Panc1 (cell line): ENCODE results near the gene STMN1. TPM values are rescaled to one million over a fixed set of nuclear protein-coding genes. Genes with fewer than 3 reads are reported as not detected.

ENCODE experiments used
- ATAC-seq: fragments of 200-7000 bp; cut with Tn5 transposase; 2 replicates; pipeline ENCODE4 v1.9.1; 2020; ENCODE audit warnings: mild to moderate bottlenecking, moderate library complexity
- BruUV-seq: library from RNA; stranded (reverse); fragments of 400-500 nt; replicated peaks from 2 replicates; lab custom pipeline; 2021; lab: Mats Ljungman, UMichigan
- CTCF ChIA-PET: fragments of 300-600 bp; sonication (Branson Sonifier 250); formaldehyde crosslinking; loops from one replicate; lab custom pipeline; 2022; ENCODE audit warnings: antibody characterized with exemption; lab: Charles Lee
- POLR2A ChIA-PET: fragments of 300-600 bp; sonication (Branson Sonifier 250); formaldehyde crosslinking; loops from one replicate; lab custom pipeline; 2022; ENCODE audit warnings: antibody characterized with exemption; lab: Charles Lee
- DNase-seq: peaks from one replicate; pipeline ENCODE4 v3.0.0-alpha.2; 2010; ENCODE audit warnings: low read depth, low spot score
- H3K27ac ChIP-seq: 2 replicates; pipeline ENCODE4 v1.5.1; 2011; ENCODE audit warnings: mild to moderate bottlenecking, low read length, inconsistent platforms
- H3K27me3 ChIP-seq: fragments of 200-500 bp; sonication (Bioruptor generic); 2 replicates; pipeline ENCODE4 v1.6.0; 2014; ENCODE audit warnings: low read length, inconsistent platforms; ENCODE audit not compliant: control insufficient read depth, insufficient read depth
- H3K36me3 ChIP-seq: fragments of 200-500 bp; sonication (Bioruptor generic); 2 replicates; pipeline ENCODE4 v1.5.1; 2014; ENCODE audit warnings: inconsistent platforms, mild to moderate bottlenecking, low read length, moderate library complexity; ENCODE audit not compliant: control insufficient read depth, insufficient read depth
- H3K4me1 ChIP-seq: 2 replicates; pipeline ENCODE4 v1.5.1; 2011; ENCODE audit warnings: inconsistent platforms, mild to moderate bottlenecking, low read length, moderate library complexity; ENCODE audit not compliant: control insufficient read depth, insufficient read depth
- H3K4me3 ChIP-seq, 2 experiments: 2 replicates each; pipeline ENCODE4 v1.5.1; 2011 to 2012; ENCODE audit warnings: low read depth in 2 of 2, low read length in 2 of 2, mild to moderate bottlenecking in 2 of 2, inconsistent platforms in 1 of 2, moderate library complexity in 1 of 2
- H3K9me3 ChIP-seq: fragments of 200-500 bp; sonication (Bioruptor generic); 2 replicates; pipeline ENCODE4 v1.5.1; 2014; ENCODE audit warnings: low read depth, mild to moderate bottlenecking, inconsistent platforms, low read length, moderate library complexity; ENCODE audit not compliant: control insufficient read depth, insufficient read depth
- CTCF ChIP-seq: fragments of 450-650 bp; IDR thresholded peaks from 2 replicates; pipeline ENCODE4 v1.5.1; 2017; ENCODE audit warnings: mild to moderate bottlenecking
- POLR2AphosphoS5 ChIP-seq: IDR thresholded peaks from 2 replicates; pipeline ENCODE4 v1.6.1; 2012; ENCODE audit warnings: mild to moderate bottlenecking, low read depth, low read length, moderate library complexity
- REST ChIP-seq, 2 experiments: IDR thresholded peaks; 2 replicates each; pipeline ENCODE4 v1.6.1; 2011 to 2012; ENCODE audit warnings: low read depth in 2 of 2, control low read depth in 1 of 2, low read length in 1 of 2, mild to moderate bottlenecking in 1 of 2, moderate library complexity in 1 of 2; ENCODE audit not compliant: insufficient read depth in 1 of 2
- SIN3A ChIP-seq: IDR thresholded peaks from 2 replicates; pipeline ENCODE4 v1.6.1; 2012; ENCODE audit warnings: low read depth, mild to moderate bottlenecking, low read length, moderate library complexity, borderline replicate concordance; ENCODE audit not compliant: insufficient read depth
- TCF7L2 ChIP-seq: IDR thresholded peaks from 2 replicates; pipeline ENCODE4 v1.6.1; 2011; ENCODE audit warnings: mild to moderate bottlenecking, low read depth, low read length, inconsistent platforms
- in situ Hi-C: cut with HindIII; loops from 2 replicates; pipeline ENCODE4 v1.10.0; 2016; ENCODE audit warnings: low sequenced_read_pairs, low pct_unique_long_range_greater_than_20kb
- intact Hi-C: fragments of 100-400 bp; cut with micrococcal nuclease; formaldehyde crosslinking; loops from one replicate; pipeline ENCODE4 v1.10.0; 2022; ENCODE audit not compliant: unreplicated experiment
- microRNA-seq: library from miRNA; unstranded; fragments of <30 nt; microRNA quantifications from one replicate; pipeline ENCODE4 v1.1.0, GENCODE V29; 2020; ENCODE audit not compliant: unreplicated experiment
- total RNA-seq: library from RNA; stranded (reverse); gene quantifications from one replicate; pipeline ENCODE4 v1.2.1, GENCODE V29; 2021; ENCODE audit not compliant: unreplicated experiment

The STMN1 gene
- total RNA-seq, 1 experiment from 2014 or later, result 316 TPM

- in situ Hi-C loops (no loop called here), intact Hi-C loops (no loop called here)
- ATAC-seq (no peak), DNase-seq (no peak)
- POLR2A ChIA-PET, result no interaction called here
- BruUV-seq, result no TSS peak
- Histone ChIP-seq H3K27me3 (no peaks in the 10 kb centered on the region), H3K27ac (no peak overlapping the region), H3K9me3 (no peaks in the 10 kb centered on the region), H3K4me3 (no peak overlapping the region), H3K4me1 (peaks cover 5% of the 10 kb centered on the region; the same call in 1 of the 2 replicates), H3K36me3 (no peaks in the 10 kb centered on the region; the same call in 1 of the 2 replicates)
- CTCF ChIA-PET, result interaction anchor here (0.6 kb wide), 1 partner anchor 16 kb away, joined by 4 read pairs; no protein-coding TSS in a partner anchor
- TF ChIP-seq TCF7L2, result no peak
- no peak for TF ChIP-seq SIN3A
- no peak for TF ChIP-seq REST (IDR thresholded peaks at IDR 0.05; ENCODE audit: insufficient read depth in 1 of 2, low read depth in 2 of 2, low read length in 1 of 2)
- TF ChIP-seq POLR2AphosphoS5, result no peak
- TF ChIP-seq CTCF, result no peak
These were observed 51.7 kb downstream of the STMN1 start for GRCh38 chr1:25854554-25854953.

Small RNAs within 50 kb of the gene (microRNA-seq; reads per million reads assigned to microRNA genes)
- gene MIR3917, result not detected

Other genes with a start within 250 kb of the STMN1 start
- gene SELENON, start 106.2 kb downstream of the STMN1 start, total RNA-seq, result 57.2 TPM
- 68.5 TPM for gene MTFR1L, start 86.5 kb downstream of the STMN1 start, total RNA-seq
- 12.2 TPM for gene AUNIP, start 47.0 kb downstream of the STMN1 start, total RNA-seq
- 30.9 TPM for gene PAQR7, start 30.7 kb downstream of the STMN1 start, total RNA-seq
- 8.5 TPM for gene PAFAH2, start 91.6 kb upstream of the STMN1 start, total RNA-seq
- 0.10 TPM for gene EXTL1, start 115.4 kb upstream of the STMN1 start, total RNA-seq
- 0.23 TPM for gene SLC30A2, start 139.7 kb upstream of the STMN1 start, total RNA-seq
- gene TRIM63, start 161.2 kb upstream of the STMN1 start, total RNA-seq, result not detected
- gene PDIK1L, start 205.4 kb upstream of the STMN1 start, total RNA-seq, result 8.0 TPM